PC-3 (cell line): ENCODE measurements around the gene TGM3.

ENCODE experiments used
- EZH2 ChIP-seq: fragments of 300-600 bp; sonication (generic); IDR thresholded peaks from one replicate; pipeline ENCODE4 v1.6.1; 2017; ENCODE audit warnings: antibody characterized with exemption, mild to moderate bottlenecking, low read length; ENCODE audit not compliant: unreplicated experiment
- TF ChIP-seq, protein P1 (sequence below): fragments of 300-600 bp; sonication (generic); conservative IDR thresholded peaks from 2 replicates; pipeline ENCODE4 v1.5.1; 2017; ENCODE audit warnings: antibody characterized with exemption, low read depth, mild to moderate bottlenecking, low read length

- TF ChIP-seq, protein P1, sequence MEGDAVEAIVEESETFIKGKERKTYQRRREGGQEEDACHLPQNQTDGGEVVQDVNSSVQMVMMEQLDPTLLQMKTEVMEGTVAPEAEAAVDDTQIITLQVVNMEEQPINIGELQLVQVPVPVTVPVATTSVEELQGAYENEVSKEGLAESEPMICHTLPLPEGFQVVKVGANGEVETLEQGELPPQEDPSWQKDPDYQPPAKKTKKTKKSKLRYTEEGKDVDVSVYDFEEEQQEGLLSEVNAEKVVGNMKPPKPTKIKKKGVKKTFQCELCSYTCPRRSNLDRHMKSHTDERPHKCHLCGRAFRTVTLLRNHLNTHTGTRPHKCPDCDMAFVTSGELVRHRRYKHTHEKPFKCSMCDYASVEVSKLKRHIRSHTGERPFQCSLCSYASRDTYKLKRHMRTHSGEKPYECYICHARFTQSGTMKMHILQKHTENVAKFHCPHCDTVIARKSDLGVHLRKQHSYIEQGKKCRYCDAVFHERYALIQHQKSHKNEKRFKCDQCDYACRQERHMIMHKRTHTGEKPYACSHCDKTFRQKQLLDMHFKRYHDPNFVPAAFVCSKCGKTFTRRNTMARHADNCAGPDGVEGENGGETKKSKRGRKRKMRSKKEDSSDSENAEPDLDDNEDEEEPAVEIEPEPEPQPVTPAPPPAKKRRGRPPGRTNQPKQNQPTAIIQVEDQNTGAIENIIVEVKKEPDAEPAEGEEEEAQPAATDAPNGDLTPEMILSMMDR = no peak
- TF ChIP-seq EZH2 = no peak
Observed at GRCh38 chr20:2307136-2307535, 11.3 kb downstream of the TGM3 start.
